ENCODE data around the gene TMEM132C. TPM values are rescaled to one million over a fixed set of nuclear protein-coding genes. Genes with fewer than 3 reads are reported as not detected.

TMEM132C gene
- total and polyA plus RNA-seq, 2 experiments from 2014 or later = 10.6 to 16.5 TPM

GRCh38 chr12:128573907-128574306 lies 306.9 kb downstream of the TMEM132C start:
- Histone ChIP-seq H3K36me3 (replicated peaks; ENCODE audit: insufficient read depth, low read depth) (no peaks in the 10 kb centered on the region), H3K4me3 (no peak overlapping the region), H3K79me2 (no peaks in the 10 kb centered on the region), H3K9me3 (ENCODE audit: low read depth) (no peaks in the 10 kb centered on the region), H3K9me2 (replicated peaks; ENCODE audit: insufficient read depth) (no peaks in the 10 kb centered on the region), H3K4me2 (no peak overlapping the region), H3K27me3 (no peaks in the 10 kb centered on the region), H3K4me1 (ENCODE audit: insufficient read depth) (no peaks in the 10 kb centered on the region), H4K20me1 (ENCODE audit: insufficient read depth, poor library complexity, severe bottlenecking) (no peaks in the 10 kb centered on the region), H2AFZ (no peak overlapping the region), H3K27ac (no peak overlapping the region)
- no peak for DNase-seq (ENCODE audit: low spot score)
- WGBS (ENCODE audit: low lambda C conversion rate, missing lambda C conversion rate) = 72% methylated on average over 4 of the region's 4 CpGs
- TF ChIP-seq, protein P1, sequence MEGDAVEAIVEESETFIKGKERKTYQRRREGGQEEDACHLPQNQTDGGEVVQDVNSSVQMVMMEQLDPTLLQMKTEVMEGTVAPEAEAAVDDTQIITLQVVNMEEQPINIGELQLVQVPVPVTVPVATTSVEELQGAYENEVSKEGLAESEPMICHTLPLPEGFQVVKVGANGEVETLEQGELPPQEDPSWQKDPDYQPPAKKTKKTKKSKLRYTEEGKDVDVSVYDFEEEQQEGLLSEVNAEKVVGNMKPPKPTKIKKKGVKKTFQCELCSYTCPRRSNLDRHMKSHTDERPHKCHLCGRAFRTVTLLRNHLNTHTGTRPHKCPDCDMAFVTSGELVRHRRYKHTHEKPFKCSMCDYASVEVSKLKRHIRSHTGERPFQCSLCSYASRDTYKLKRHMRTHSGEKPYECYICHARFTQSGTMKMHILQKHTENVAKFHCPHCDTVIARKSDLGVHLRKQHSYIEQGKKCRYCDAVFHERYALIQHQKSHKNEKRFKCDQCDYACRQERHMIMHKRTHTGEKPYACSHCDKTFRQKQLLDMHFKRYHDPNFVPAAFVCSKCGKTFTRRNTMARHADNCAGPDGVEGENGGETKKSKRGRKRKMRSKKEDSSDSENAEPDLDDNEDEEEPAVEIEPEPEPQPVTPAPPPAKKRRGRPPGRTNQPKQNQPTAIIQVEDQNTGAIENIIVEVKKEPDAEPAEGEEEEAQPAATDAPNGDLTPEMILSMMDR (IDR thresholded peaks at IDR 0.05; ENCODE audit: poor library complexity) = no peak
- TF ChIP-seq EZH2phosphoT487 (IDR thresholded peaks at IDR 0.05; ENCODE audit: low read depth, severe bottlenecking, unreplicated experiment) (no peak), EZH2 (IDR thresholded peaks at IDR 0.05; ENCODE audit: borderline replicate concordance) (no peak)

DNA sequence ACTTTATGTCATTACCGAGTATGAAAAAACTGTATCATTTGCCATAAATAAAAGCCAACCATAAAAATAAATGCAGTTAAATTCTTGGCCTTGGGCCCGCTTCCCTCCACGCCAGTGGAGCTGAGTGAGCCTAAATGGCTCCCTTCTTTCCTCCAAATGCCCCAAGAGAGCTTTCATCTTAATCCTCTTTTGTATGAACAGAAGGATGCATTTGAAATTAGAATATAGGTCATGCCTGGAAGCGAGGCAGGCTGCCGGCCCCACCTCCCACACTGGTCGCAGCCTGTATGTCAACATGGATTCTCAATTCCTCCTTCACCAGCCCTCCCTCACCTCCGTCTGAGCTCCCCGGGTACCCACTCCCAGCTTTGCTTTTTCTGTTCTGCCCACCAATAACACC lies 311.1 kb downstream of the TMEM132C start:
- 86% methylated on average over 8 of the region's 8 CpGs for WGBS (ENCODE audit: low lambda C conversion rate, missing lambda C conversion rate)
- no peak for DNase-seq (ENCODE audit: low spot score)

GRCh38 chr12:128581321-128581761 lies 314.4 kb downstream of the TMEM132C start:
- WGBS (ENCODE audit: low lambda C conversion rate, missing lambda C conversion rate) = 54% methylated on average over 7 of the region's 7 CpGs
- no peaks in the 10 kb centered on the region for H3K27me3 ChIP-seq
- H3K4me1 ChIP-seq (ENCODE audit: insufficient read depth) = peaks cover 2% of the 10 kb centered on the region
- no peaks in the 10 kb centered on the region for H3K36me3 ChIP-seq (replicated peaks; ENCODE audit: insufficient read depth, low read depth)
- TF ChIP-seq, protein P1 (IDR thresholded peaks at IDR 0.05; ENCODE audit: poor library complexity) = no peak
- H2AFZ ChIP-seq = no peak overlapping the region
- no peaks in the 10 kb centered on the region for H3K79me2 ChIP-seq
- no peaks in the 10 kb centered on the region for H3K9me2 ChIP-seq (replicated peaks; ENCODE audit: insufficient read depth)
- DNase-seq (ENCODE audit: low spot score) = no peak
- no peaks in the 10 kb centered on the region for H3K9me3 ChIP-seq (ENCODE audit: low read depth)
- no peaks in the 10 kb centered on the region for H4K20me1 ChIP-seq (ENCODE audit: insufficient read depth, poor library complexity, severe bottlenecking)
- no peak overlapping the region for H3K4me3 ChIP-seq
- peak overlapping the region; percentile 54 for H3K27ac ChIP-seq
- peak overlapping the region; percentile 35 for H3K4me2 ChIP-seq

More for the DNA sequence above, 311.1 kb downstream of the TMEM132C start:
- Histone ChIP-seq H3K4me3 (no peak overlapping the region), H3K4me1 (ENCODE audit: insufficient read depth) (no peaks in the 10 kb centered on the region), H3K9me3 (ENCODE audit: low read depth) (no peaks in the 10 kb centered on the region), H3K4me2 (no peak overlapping the region), H4K20me1 (ENCODE audit: insufficient read depth, poor library complexity, severe bottlenecking) (no peaks in the 10 kb centered on the region), H3K9me2 (replicated peaks; ENCODE audit: insufficient read depth) (no peaks in the 10 kb centered on the region), H2AFZ (no peak overlapping the region), H3K27me3 (no peaks in the 10 kb centered on the region), H3K79me2 (no peaks in the 10 kb centered on the region), H3K27ac (no peak overlapping the region), H3K36me3 (replicated peaks; ENCODE audit: insufficient read depth, low read depth) (no peaks in the 10 kb centered on the region)
- TF ChIP-seq EZH2 (IDR thresholded peaks at IDR 0.05; ENCODE audit: borderline replicate concordance) = no peak
- TF ChIP-seq EZH2phosphoT487 (IDR thresholded peaks at IDR 0.05; ENCODE audit: low read depth, severe bottlenecking, unreplicated experiment) = no peak
- TF ChIP-seq, protein P1 (IDR thresholded peaks at IDR 0.05; ENCODE audit: poor library complexity) = no peak

- no peak for TF ChIP-seq EZH2 (IDR thresholded peaks at IDR 0.05; ENCODE audit: borderline replicate concordance)
- TF ChIP-seq, protein P1 (IDR thresholded peaks at IDR 0.05; ENCODE audit: poor library complexity) = peak; percentile 14
- Histone ChIP-seq H4K20me1 (ENCODE audit: insufficient read depth, poor library complexity, severe bottlenecking) (no peaks in the 10 kb centered on the region), H3K36me3 (replicated peaks; ENCODE audit: insufficient read depth, low read depth) (no peaks in the 10 kb centered on the region), H2AFZ (no peak overlapping the region), H3K9me2 (replicated peaks; ENCODE audit: insufficient read depth) (no peaks in the 10 kb centered on the region), H3K4me1 (ENCODE audit: insufficient read depth) (peaks cover 11% of the 10 kb centered on the region), H3K79me2 (no peaks in the 10 kb centered on the region), H3K4me2 (no peak overlapping the region), H3K27ac (no peak overlapping the region), H3K27me3 (no peaks in the 10 kb centered on the region), H3K4me3 (no peak overlapping the region), H3K9me3 (ENCODE audit: low read depth) (no peaks in the 10 kb centered on the region)
- 71% methylated on average over 9 of the region's 9 CpGs for WGBS (ENCODE audit: low lambda C conversion rate, missing lambda C conversion rate)
- DNase-seq (ENCODE audit: low spot score) = no peak
Measured at GRCh38 chr12:128583453-128583852, 316.5 kb downstream of the TMEM132C start.
